GM19035 (cell line): ENCODE results near the gene SFI1.

Source experiments
- ATAC-seq: cut with Tn5 transposase; IDR thresholded peaks from one replicate; pipeline ENCODE4 v1.9.1; 2021; ENCODE audit not compliant: unreplicated experiment

The SFI1 gene

GRCh38 chr22:31662668-31663037 lies 166.3 kb downstream of the SFI1 start:
- no peak for ATAC-seq
